ENCODE measurements around the gene FADD.

Gene FADD

GRCh38 chr11:70202920-70203750 is at the start of gene FADD:
TSS of gene FADD (plus strand) at chr11:70203296. CDS start at chr11:70203460, 164 bp downstream.
- H3K4me3 ChIP-seq (ENCODE audit: low read depth, low read length) = peak within 1 kb of the TSS; percentile 99
- DNase-seq (ENCODE audit: low read depth) = peak; percentile 76
- no peak for TF ChIP-seq CTCF (IDR thresholded peaks at IDR 0.05; ENCODE audit: control insufficient read depth, extremely low read depth, insufficient read depth)

- TF ChIP-seq CTCF (IDR thresholded peaks at IDR 0.05; ENCODE audit: control insufficient read depth, extremely low read depth, insufficient read depth) = no peak
- DNase-seq (ENCODE audit: low read depth) = no peak
- no peak overlapping the region for H3K4me3 ChIP-seq (ENCODE audit: low read depth, low read length)
Observed at GRCh38 chr11:70155386-70155785, 47.7 kb upstream of the FADD start.

GRCh38 chr11:70156291-70157037 is 46.6 kb upstream of the FADD start:
- no peak for TF ChIP-seq CTCF (IDR thresholded peaks at IDR 0.05; ENCODE audit: control insufficient read depth, extremely low read depth, insufficient read depth)
- H3K4me3 ChIP-seq (ENCODE audit: low read depth, low read length) = no peak overlapping the region
- no peak for DNase-seq (ENCODE audit: low read depth)

- no peak overlapping the region for H3K4me3 ChIP-seq (ENCODE audit: low read depth, low read length)
- TF ChIP-seq CTCF (IDR thresholded peaks at IDR 0.05; ENCODE audit: control insufficient read depth, extremely low read depth, insufficient read depth) = peak; percentile 22; the same call in 1 of the 2 replicates
- no peak for DNase-seq (ENCODE audit: low read depth)
Observed at GRCh38 chr11:70158201-70158600, 44.9 kb upstream of the FADD start.

GRCh38 chr11:70158757-70159389 is 44.2 kb upstream of the FADD start:
- DNase-seq (ENCODE audit: low read depth) = no peak
- no peak for TF ChIP-seq CTCF (IDR thresholded peaks at IDR 0.05; ENCODE audit: control insufficient read depth, extremely low read depth, insufficient read depth)
- H3K4me3 ChIP-seq (ENCODE audit: low read depth, low read length) = no peak overlapping the region

- no peak overlapping the region for H3K4me3 ChIP-seq (ENCODE audit: low read depth, low read length)
- no peak for DNase-seq (ENCODE audit: low read depth)
- no peak for TF ChIP-seq CTCF (IDR thresholded peaks at IDR 0.05; ENCODE audit: control insufficient read depth, extremely low read depth, insufficient read depth)
Observed at GRCh38 chr11:70159627-70160570, 43.2 kb upstream of the FADD start.
